Measurements from ENCODE around the gene PSME1. TPM values are rescaled to one million over a fixed set of nuclear protein-coding genes. Genes with fewer than 3 reads are reported as not detected.

Gene PSME1
- total and polyA plus RNA-seq, 2 of the 13 experiments (the other 11 are each of a cell fraction or from before 2014, with no cell fraction given): 159 to 608 TPM

DNA sequence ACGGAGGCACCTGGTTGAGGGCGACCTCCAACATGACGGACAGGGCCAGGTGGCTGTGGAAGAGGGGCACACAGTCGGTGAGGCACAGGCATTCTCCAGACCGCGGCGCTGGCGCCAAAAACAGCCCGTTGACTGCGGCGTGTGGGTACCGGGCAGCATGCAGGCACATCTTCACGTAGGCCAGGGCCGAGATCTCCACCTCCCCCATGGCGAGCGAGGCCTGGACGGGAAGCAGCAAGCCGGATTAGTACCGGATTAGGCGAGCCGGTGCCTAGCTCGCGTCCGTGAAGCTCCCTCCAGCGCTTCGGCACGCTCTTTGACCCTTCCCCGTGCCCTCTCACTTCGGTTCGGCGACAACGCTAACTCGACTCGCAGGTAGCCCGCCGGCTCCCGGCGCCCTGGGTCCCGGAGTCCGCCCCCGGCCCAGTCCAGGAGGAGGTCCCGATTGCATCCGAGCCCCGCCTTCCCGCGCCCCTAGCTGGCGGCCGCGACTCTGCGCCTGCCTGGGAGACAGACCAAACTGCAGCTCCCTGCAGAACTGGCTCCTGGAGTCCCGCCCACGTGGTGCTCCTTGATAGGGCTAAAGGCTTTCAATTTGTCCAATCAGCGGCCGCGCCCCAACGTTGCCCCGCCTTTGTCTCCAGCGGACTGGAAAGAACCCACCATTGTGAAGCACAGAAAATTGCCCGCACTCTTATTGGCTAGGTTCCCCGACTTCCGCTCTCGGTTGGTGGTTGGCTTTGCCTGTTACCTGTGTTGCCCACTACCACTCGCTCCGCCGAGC, 5.3 kb downstream of the PSME1 start, which contains the start of gene EMC9 (continued):
- TF ChIP-seq, protein P1, sequence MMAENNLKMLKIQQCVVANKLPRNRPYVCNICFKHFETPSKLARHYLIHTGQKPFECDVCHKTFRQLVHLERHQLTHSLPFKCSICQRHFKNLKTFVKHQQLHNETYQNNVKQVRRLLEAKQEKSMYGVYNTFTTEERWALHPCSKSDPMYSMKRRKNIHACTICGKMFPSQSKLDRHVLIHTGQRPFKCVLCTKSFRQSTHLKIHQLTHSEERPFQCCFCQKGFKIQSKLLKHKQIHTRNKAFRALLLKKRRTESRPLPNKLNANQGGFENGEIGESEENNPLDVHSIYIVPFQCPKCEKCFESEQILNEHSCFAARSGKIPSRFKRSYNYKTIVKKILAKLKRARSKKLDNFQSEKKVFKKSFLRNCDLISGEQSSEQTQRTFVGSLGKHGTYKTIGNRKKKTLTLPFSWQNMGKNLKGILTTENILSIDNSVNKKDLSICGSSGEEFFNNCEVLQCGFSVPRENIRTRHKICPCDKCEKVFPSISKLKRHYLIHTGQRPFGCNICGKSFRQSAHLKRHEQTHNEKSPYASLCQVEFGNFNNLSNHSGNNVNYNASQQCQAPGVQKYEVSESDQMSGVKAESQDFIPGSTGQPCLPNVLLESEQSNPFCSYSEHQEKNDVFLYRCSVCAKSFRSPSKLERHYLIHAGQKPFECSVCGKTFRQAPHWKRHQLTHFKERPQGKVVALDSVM (CRISPR knock-in tag; IDR thresholded peaks at IDR 0.05): no peak
- TF ChIP-seq, protein P2, sequence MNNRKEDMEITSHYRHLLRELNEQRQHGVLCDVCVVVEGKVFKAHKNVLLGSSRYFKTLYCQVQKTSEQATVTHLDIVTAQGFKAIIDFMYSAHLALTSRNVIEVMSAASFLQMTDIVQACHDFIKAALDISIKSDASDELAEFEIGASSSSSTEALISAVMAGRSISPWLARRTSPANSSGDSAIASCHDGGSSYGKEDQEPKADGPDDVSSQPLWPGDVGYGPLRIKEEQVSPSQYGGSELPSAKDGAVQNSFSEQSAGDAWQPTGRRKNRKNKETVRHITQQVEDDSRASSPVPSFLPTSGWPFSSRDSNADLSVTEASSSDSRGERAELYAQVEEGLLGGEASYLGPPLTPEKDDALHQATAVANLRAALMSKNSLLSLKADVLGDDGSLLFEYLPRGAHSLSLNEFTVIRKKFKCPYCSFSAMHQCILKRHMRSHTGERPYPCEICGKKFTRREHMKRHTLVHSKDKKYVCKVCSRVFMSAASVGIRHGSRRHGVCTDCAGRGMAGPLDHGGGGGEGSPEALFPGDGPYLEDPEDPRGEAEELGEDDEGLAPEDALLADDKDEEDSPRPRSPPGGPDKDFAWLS (CRISPR knock-in tag; IDR thresholded peaks at IDR 0.05; ENCODE audit: borderline replicate concordance): no peak
- TF ChIP-seq RAD51 (IDR thresholded peaks at IDR 0.05; ENCODE audit: borderline replicate concordance): peak; percentile 39; the same call in 1 of the 2 replicates
- TF ChIP-seq SOX6 (IDR thresholded peaks at IDR 0.05): no peak
- TF ChIP-seq SOX6 (CRISPR knock-in tag; IDR thresholded peaks at IDR 0.05): peak; percentile 67
- TF ChIP-seq, protein P3, sequence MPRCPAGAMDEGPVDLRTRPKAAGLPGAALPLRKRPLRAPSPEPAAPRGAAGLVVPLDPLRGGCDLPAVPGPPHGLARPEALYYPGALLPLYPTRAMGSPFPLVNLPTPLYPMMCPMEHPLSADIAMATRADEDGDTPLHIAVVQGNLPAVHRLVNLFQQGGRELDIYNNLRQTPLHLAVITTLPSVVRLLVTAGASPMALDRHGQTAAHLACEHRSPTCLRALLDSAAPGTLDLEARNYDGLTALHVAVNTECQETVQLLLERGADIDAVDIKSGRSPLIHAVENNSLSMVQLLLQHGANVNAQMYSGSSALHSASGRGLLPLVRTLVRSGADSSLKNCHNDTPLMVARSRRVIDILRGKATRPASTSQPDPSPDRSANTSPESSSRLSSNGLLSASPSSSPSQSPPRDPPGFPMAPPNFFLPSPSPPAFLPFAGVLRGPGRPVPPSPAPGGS (CRISPR knock-in tag; IDR thresholded peaks at IDR 0.05): peak; percentile 97
- no peak for TF ChIP-seq GFI1 (CRISPR knock-in tag; IDR thresholded peaks at IDR 0.05; ENCODE audit: borderline replicate concordance)
- peak; percentile 95 for TF ChIP-seq NFKBIZ (CRISPR knock-in tag; IDR thresholded peaks at IDR 0.05)
- TF ChIP-seq STAT5B (CRISPR knock-in tag; IDR thresholded peaks at IDR 0.05): 0 out of 2 replicates have a peak, but pooled peaks have one; percentile 14
- TF ChIP-seq, protein P4, sequence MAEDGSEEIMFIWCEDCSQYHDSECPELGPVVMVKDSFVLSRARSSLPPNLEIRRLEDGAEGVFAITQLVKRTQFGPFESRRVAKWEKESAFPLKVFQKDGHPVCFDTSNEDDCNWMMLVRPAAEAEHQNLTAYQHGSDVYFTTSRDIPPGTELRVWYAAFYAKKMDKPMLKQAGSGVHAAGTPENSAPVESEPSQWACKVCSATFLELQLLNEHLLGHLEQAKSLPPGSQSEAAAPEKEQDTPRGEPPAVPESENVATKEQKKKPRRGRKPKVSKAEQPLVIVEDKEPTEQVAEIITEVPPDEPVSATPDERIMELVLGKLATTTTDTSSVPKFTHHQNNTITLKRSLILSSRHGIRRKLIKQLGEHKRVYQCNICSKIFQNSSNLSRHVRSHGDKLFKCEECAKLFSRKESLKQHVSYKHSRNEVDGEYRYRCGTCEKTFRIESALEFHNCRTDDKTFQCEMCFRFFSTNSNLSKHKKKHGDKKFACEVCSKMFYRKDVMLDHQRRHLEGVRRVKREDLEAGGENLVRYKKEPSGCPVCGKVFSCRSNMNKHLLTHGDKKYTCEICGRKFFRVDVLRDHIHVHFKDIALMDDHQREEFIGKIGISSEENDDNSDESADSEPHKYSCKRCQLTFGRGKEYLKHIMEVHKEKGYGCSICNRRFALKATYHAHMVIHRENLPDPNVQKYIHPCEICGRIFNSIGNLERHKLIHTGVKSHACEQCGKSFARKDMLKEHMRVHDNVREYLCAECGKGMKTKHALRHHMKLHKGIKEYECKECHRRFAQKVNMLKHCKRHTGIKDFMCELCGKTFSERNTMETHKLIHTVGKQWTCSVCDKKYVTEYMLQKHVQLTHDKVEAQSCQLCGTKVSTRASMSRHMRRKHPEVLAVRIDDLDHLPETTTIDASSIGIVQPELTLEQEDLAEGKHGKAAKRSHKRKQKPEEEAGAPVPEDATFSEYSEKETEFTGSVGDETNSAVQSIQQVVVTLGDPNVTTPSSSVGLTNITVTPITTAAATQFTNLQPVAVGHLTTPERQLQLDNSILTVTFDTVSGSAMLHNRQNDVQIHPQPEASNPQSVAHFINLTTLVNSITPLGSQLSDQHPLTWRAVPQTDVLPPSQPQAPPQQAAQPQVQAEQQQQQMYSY (CRISPR knock-in tag; IDR thresholded peaks at IDR 0.05): no peak
- TF ChIP-seq ZNF12 (CRISPR knock-in tag; IDR thresholded peaks at IDR 0.05): peak; percentile 77; the same call in 1 of the 2 replicates
- TF ChIP-seq, protein P5, sequence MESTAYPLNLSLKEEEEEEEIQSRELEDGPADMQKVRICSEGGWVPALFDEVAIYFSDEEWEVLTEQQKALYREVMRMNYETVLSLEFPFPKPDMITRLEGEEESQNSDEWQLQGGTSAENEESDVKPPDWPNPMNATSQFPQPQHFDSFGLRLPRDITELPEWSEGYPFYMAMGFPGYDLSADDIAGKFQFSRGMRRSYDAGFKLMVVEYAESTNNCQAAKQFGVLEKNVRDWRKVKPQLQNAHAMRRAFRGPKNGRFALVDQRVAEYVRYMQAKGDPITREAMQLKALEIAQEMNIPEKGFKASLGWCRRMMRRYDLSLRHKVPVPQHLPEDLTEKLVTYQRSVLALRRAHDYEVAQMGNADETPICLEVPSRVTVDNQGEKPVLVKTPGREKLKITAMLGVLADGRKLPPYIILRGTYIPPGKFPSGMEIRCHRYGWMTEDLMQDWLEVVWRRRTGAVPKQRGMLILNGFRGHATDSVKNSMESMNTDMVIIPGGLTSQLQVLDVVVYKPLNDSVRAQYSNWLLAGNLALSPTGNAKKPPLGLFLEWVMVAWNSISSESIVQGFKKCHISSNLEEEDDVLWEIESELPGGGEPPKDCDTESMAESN (CRISPR knock-in tag; conservative IDR thresholded peaks at IDR 0.05): peak; percentile 99
- TF ChIP-seq NONO (IDR thresholded peaks at IDR 0.05): no peak
- TF ChIP-seq NONO (CRISPR knock-in tag; conservative IDR thresholded peaks at IDR 0.05): no peak
- no peak for TF ChIP-seq HOXA9 (CRISPR knock-in tag; IDR thresholded peaks at IDR 0.05; ENCODE audit: borderline replicate concordance)
- peak; percentile 92 for TF ChIP-seq ZNF160 (CRISPR knock-in tag; IDR thresholded peaks at IDR 0.05)
- peak; percentile 96 for TF ChIP-seq ZKSCAN8 (CRISPR knock-in tag; IDR thresholded peaks at IDR 0.05; ENCODE audit: borderline replicate concordance)
- TF ChIP-seq ZNF34 (CRISPR knock-in tag; IDR thresholded peaks at IDR 0.05; ENCODE audit: borderline replicate concordance): peak; percentile 88; the same call in 1 of the 2 replicates

Data from HepG2 (cell line).